ENCODE measurements around the gene JAG2.
"Not testable (repeated sequence)": the region's sequence is repeated elsewhere in the genome, so short reads cannot be mapped to it uniquely, and the experiment has no call there.

The JAG2 gene

GRCh38 chr14:105137481-105138020 is 31.0 kb downstream of the JAG2 start:
- no peak for DNase-seq

- DNase-seq, result no peak
These were observed 31.9 kb downstream of the JAG2 start for GRCh38 chr14:105136401-105137322.

- DNase-seq, result no peak
These were observed 32.7 kb downstream of the JAG2 start for GRCh38 chr14:105135700-105136395.

GRCh38 chr14:105132921-105133654 is 35.5 kb downstream of the JAG2 start:
- no peak for DNase-seq

- DNase-seq, result no peak
These were observed 37.3 kb downstream of the JAG2 start for GRCh38 chr14:105131241-105131640.

GRCh38 chr14:105128059-105128458 is 40.5 kb downstream of the JAG2 start:
- no peak for DNase-seq

GRCh38 chr14:105126981-105127329 is 41.6 kb downstream of the JAG2 start:
- no peak for DNase-seq

GRCh38 chr14:105126126-105126980 is 42.2 kb downstream of the JAG2 start:
- no peak for DNase-seq

GRCh38 chr14:105124823-105125222 is 43.8 kb downstream of the JAG2 start:
- no peak for DNase-seq

GRCh38 chr14:105123981-105124765 is 44.4 kb downstream of the JAG2 start:
- no peak for DNase-seq

GRCh38 chr14:105123064-105123665 is 45.4 kb downstream of the JAG2 start:
- no peak for DNase-seq

- no peak for DNase-seq
These were observed 48.5 kb downstream of the JAG2 start for GRCh38 chr14:105120056-105120455.

- no peak for DNase-seq
These were observed 49.1 kb downstream of the JAG2 start for GRCh38 chr14:105119408-105120025.

- no peak for DNase-seq
These were observed 49.7 kb downstream of the JAG2 start for GRCh38 chr14:105118646-105119407.

- no peak for DNase-seq
These were observed 50.7 kb downstream of the JAG2 start for GRCh38 chr14:105117710-105118385.

GRCh38 chr14:105117257-105117646 is 51.3 kb downstream of the JAG2 start:
- no peak for DNase-seq

- DNase-seq, result no peak
These were observed 51.9 kb downstream of the JAG2 start for GRCh38 chr14:105116451-105117256.

GRCh38 chr14:105109243-105109642 is 59.3 kb downstream of the JAG2 start:
- DNase-seq, result not testable (repeated sequence)

All from NCI-H2029 treated with DMSO at 0.1 percent for 48 hours (cell line).